ENCODE data around the gene CLCN7. TPM values are rescaled to one million over a fixed set of nuclear protein-coding genes. Genes with fewer than 3 reads are reported as not detected.

CLCN7 gene
- polyA plus RNA-seq, 1 of the 3 experiments (the other 2 are of a cell fraction): 44.3 TPM

DNA sequence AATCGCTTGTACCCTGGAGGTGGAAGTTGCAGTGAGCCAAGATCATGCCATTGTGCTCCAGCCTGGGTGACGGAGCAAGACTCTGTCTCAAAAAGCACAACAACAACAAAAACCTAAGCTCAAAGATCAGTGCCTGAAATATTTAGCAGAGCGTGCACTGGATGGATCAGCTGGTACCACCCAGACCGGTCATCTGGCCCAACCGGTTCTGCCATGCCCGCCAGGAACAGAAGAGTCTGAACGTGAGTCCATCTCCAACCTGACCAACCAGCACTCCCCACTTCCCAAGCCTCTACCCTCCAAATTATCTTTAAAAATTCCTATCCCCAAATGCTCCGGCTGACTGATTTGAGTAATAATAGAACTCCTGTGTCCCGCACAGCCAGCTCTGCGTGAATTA is 52.8 kb downstream of the CLCN7 start:
- CTCF ChIA-PET: interaction anchor here (1.2 to 1.7 kb wide), 3 partner anchors 8 to 11 kb away, joined by 3 to 4 read pairs (median 3); no protein-coding TSS in a partner anchor

GRCh38 chr16:1420111-1420539 is 54.7 kb downstream of the CLCN7 start:
- Histone ChIP-seq H3K27ac (ENCODE audit: low read depth in 2 of 2, low read length in 1 of 2) (peak overlapping the region; percentile 4 to 78; a peak in 3 of 4 replicates), H3K9me3 (no peaks in the 10 kb centered on the region), H3K27me3 (ENCODE audit: insufficient read depth) (no peaks in the 10 kb centered on the region), H3F3A (replicated peaks; ENCODE audit: insufficient read depth) (peaks cover 20% of the 10 kb centered on the region), H3K9me2 (no peaks in the 10 kb centered on the region), H4K20me1 (ENCODE audit: insufficient read depth) (no peaks in the 10 kb centered on the region), H3K4me2 (peak overlapping the region; percentile 99), H3K4me3 (ENCODE audit: low read depth in 2 of 2, low read length in 1 of 2) (peak overlapping the region; percentile 83 to 98), H2AFZ (ENCODE audit: low read depth) (no peak overlapping the region), H3K79me2 (ENCODE audit: insufficient read depth) (peaks cover 45% of the 10 kb centered on the region), H3K9ac (peak overlapping the region; percentile 88), H3K4me1 (ENCODE audit: control insufficient read depth in 1 of 2, insufficient read depth in 2 of 2, low read depth in 1 of 2, low read length in 1 of 2) (peaks cover 0 to 4% of the 10 kb centered on the region in 2 experiments; a peak in 3 of 4 replicates), H3K36me3 (replicated peaks in 1 of 2; ENCODE audit: control insufficient read depth in 1 of 2, insufficient read depth in 2 of 2, low read length in 1 of 2) (peaks cover 0 to 3% of the 10 kb centered on the region in 2 experiments)
- DNase-seq: no peak
- ChIA-PET POLR2A (interaction anchor here (0.8 to 1.8 kb wide), 15 partner anchors 8 to 744 kb away, joined by 3 to 10 read pairs (median 4); partner anchors contain the start of genes CCDC154, IFT140, MAPK8IP3 and NUBP2), CTCF (interaction anchor here (1.0 to 1.8 kb wide), 4 partner anchors 57 to 286 kb away, joined by 3 to 6 read pairs (median 4); partner anchors contain the start of gene MAPK8IP3)
- WGBS (ENCODE audit: low lambda C conversion rate): 9% methylated on average over 10 of the region's 22 CpGs
- no peak for TF ChIP-seq TEAD4 (IDR thresholded peaks at IDR 0.05; ENCODE audit: borderline replicate concordance, insufficient read depth)
- no peak for TF ChIP-seq ZBTB33 (IDR thresholded peaks at IDR 0.05; ENCODE audit: borderline replicate concordance, low read depth)
- TF ChIP-seq FOXJ3 (CRISPR knock-in tag; IDR thresholded peaks at IDR 0.05): no peak
- TF ChIP-seq NRF1 (IDR thresholded peaks at IDR 0.05; ENCODE audit: low read depth, low read length): no peak
- TF ChIP-seq NFIC (IDR thresholded peaks at IDR 0.05; ENCODE audit: borderline replicate concordance): no peak

More for the DNA sequence above, 52.8 kb downstream of the CLCN7 start:
- POLR2A ChIA-PET: interaction anchor here (1.8 kb wide), 1 partner anchor 22 kb away, joined by 6 read pairs; the partner anchor contains the start of gene CCDC154
- Histone ChIP-seq H3K4me1 (ENCODE audit: control insufficient read depth in 1 of 2, insufficient read depth in 2 of 2, low read depth in 1 of 2, low read length in 1 of 2) (peaks cover 0 to 4% of the 10 kb centered on the region in 2 experiments; a peak in 3 of 4 replicates), H3K9me3 (no peaks in the 10 kb centered on the region), H2AFZ (ENCODE audit: low read depth) (no peak overlapping the region), H3K36me3 (replicated peaks in 1 of 2; ENCODE audit: control insufficient read depth in 1 of 2, insufficient read depth in 2 of 2, low read length in 1 of 2) (peaks cover 0 to 3% of the 10 kb centered on the region in 2 experiments), H3K4me2 (no peak overlapping the region), H3K9me2 (no peaks in the 10 kb centered on the region), H3K9ac (no peak overlapping the region), H3K27me3 (ENCODE audit: insufficient read depth) (no peaks in the 10 kb centered on the region), H3F3A (replicated peaks; ENCODE audit: insufficient read depth) (peaks cover 8% of the 10 kb centered on the region), H4K20me1 (ENCODE audit: insufficient read depth) (no peaks in the 10 kb centered on the region), H3K79me2 (ENCODE audit: insufficient read depth) (peaks cover 38% of the 10 kb centered on the region), H3K4me3 (ENCODE audit: low read depth in 2 of 2, low read length in 1 of 2) (no peak overlapping the region), H3K27ac (ENCODE audit: low read depth in 2 of 2, low read length in 1 of 2) (no peak overlapping the region)
- WGBS (ENCODE audit: low lambda C conversion rate): 87% methylated on average over 10 of the region's 10 CpGs
- no peak for TF ChIP-seq GABPA (IDR thresholded peaks at IDR 0.05; ENCODE audit: low read depth)
- TF ChIP-seq MXI1 (IDR thresholded peaks at IDR 0.05; ENCODE audit: low read depth, low read length): no peak
- TF ChIP-seq MEF2A (IDR thresholded peaks at IDR 0.05; ENCODE audit: borderline replicate concordance, low read depth): no peak
- no peak for TF ChIP-seq JUND (IDR thresholded peaks at IDR 0.05)
- no peak for TF ChIP-seq CHD2 (IDR thresholded peaks at IDR 0.05; ENCODE audit: low read length, partially characterized antibody)
- TF ChIP-seq TCF12 (IDR thresholded peaks at IDR 0.05): no peak
- no peak for TF ChIP-seq RXRA (IDR thresholded peaks at IDR 0.05; ENCODE audit: borderline replicate concordance, low read depth)
- TF ChIP-seq, protein P1, sequence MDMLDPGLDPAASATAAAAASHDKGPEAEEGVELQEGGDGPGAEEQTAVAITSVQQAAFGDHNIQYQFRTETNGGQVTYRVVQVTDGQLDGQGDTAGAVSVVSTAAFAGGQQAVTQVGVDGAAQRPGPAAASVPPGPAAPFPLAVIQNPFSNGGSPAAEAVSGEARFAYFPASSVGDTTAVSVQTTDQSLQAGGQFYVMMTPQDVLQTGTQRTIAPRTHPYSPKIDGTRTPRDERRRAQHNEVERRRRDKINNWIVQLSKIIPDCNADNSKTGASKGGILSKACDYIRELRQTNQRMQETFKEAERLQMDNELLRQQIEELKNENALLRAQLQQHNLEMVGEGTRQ (IDR thresholded peaks at IDR 0.05; ENCODE audit: borderline replicate concordance, low read depth, low read length): no peak
- TF ChIP-seq FOSL2 (IDR thresholded peaks at IDR 0.05; ENCODE audit: borderline replicate concordance, low read depth): no peak
- no peak for TF ChIP-seq POLR2AphosphoS5 (IDR thresholded peaks at IDR 0.05; ENCODE audit: low read depth, low read length)
- TF ChIP-seq, protein P2, sequence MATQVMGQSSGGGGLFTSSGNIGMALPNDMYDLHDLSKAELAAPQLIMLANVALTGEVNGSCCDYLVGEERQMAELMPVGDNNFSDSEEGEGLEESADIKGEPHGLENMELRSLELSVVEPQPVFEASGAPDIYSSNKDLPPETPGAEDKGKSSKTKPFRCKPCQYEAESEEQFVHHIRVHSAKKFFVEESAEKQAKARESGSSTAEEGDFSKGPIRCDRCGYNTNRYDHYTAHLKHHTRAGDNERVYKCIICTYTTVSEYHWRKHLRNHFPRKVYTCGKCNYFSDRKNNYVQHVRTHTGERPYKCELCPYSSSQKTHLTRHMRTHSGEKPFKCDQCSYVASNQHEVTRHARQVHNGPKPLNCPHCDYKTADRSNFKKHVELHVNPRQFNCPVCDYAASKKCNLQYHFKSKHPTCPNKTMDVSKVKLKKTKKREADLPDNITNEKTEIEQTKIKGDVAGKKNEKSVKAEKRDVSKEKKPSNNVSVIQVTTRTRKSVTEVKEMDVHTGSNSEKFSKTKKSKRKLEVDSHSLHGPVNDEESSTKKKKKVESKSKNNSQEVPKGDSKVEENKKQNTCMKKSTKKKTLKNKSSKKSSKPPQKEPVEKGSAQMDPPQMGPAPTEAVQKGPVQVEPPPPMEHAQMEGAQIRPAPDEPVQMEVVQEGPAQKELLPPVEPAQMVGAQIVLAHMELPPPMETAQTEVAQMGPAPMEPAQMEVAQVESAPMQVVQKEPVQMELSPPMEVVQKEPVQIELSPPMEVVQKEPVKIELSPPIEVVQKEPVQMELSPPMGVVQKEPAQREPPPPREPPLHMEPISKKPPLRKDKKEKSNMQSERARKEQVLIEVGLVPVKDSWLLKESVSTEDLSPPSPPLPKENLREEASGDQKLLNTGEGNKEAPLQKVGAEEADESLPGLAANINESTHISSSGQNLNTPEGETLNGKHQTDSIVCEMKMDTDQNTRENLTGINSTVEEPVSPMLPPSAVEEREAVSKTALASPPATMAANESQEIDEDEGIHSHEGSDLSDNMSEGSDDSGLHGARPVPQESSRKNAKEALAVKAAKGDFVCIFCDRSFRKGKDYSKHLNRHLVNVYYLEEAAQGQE (IDR thresholded peaks at IDR 0.05; ENCODE audit: low read depth, low read length): no peak
- TF ChIP-seq ELF1 (IDR thresholded peaks at IDR 0.05): no peak
- TF ChIP-seq RFX5 (IDR thresholded peaks at IDR 0.05; ENCODE audit: low read length): no peak
- no peak for TF ChIP-seq YY1 (IDR thresholded peaks at IDR 0.05; ENCODE audit: low read depth)
- DNase-seq: no peak

Measured in SK-N-SH (cell line).